Calu3 (cell line): ENCODE results near the gene MYPN. TPM values are rescaled to one million over a fixed set of nuclear protein-coding genes. Genes with fewer than 3 reads are reported as not detected.
A peak's percentile ranks its signal among the peaks of the same experiment; 100 is the strongest.

Source experiments
- BruUV-seq: library from RNA; stranded (reverse); fragments of 400-500 nt; replicated peaks from 2 replicates; lab custom pipeline; 2021; lab: Mats Ljungman, UMichigan
- CTCF ChIA-PET: fragments of 300-600 bp; sonication (Branson Sonifier 250); formaldehyde crosslinking; loops from one replicate; lab custom pipeline; 2022; ENCODE audit warnings: antibody characterized with exemption; lab: Charles Lee
- DNase-seq: peaks from one replicate; pipeline ENCODE4 v3.0.0; 2022
- H3K27ac Mint-ChIP-seq: one replicate; pipeline ENCODE4 v1.8.0; 2022; ENCODE audit warnings: mixed read lengths; ENCODE audit not compliant: unreplicated experiment
- H3K27me3 Mint-ChIP-seq: one replicate; pipeline ENCODE4 v1.8.0; 2022; ENCODE audit warnings: mixed read lengths; ENCODE audit not compliant: unreplicated experiment
- H3K36me3 Mint-ChIP-seq: one replicate; pipeline ENCODE4 v1.8.0; 2022; ENCODE audit warnings: mild to moderate bottlenecking, moderate library complexity, mixed read lengths; ENCODE audit not compliant: insufficient read depth, unreplicated experiment
- H3K4me1 Mint-ChIP-seq: one replicate; pipeline ENCODE4 v1.8.0; 2022; ENCODE audit warnings: mild to moderate bottlenecking, low read depth, mixed read lengths; ENCODE audit not compliant: unreplicated experiment
- H3K4me3 Mint-ChIP-seq: one replicate; pipeline ENCODE4 v1.8.0; 2022; ENCODE audit warnings: mild to moderate bottlenecking, low read depth, moderate library complexity, mixed read lengths; ENCODE audit not compliant: unreplicated experiment
- H3K9me3 Mint-ChIP-seq: one replicate; pipeline ENCODE4 v1.8.0; 2022; ENCODE audit warnings: low read depth, mixed read lengths; ENCODE audit not compliant: unreplicated experiment
- CTCF ChIP-seq: fragments of 200-600 bp; IDR thresholded peaks from one replicate; pipeline ENCODE4 v1.8.0; 2022; ENCODE audit warnings: antibody characterized with exemption; ENCODE audit not compliant: unreplicated experiment
- intact Hi-C: fragments of 100-400 bp; cut with micrococcal nuclease; formaldehyde crosslinking; loops from one replicate; pipeline ENCODE4 v1.10.0; 2022; ENCODE audit not compliant: unreplicated experiment
- total RNA-seq: library from RNA; stranded (reverse); gene quantifications from 2 replicates; pipeline ENCODE4 v1.2.3, GENCODE V29; 2022

MYPN gene
- total RNA-seq, 1 experiment from 2014 or later, result 0.38 TPM

GRCh38 chr10:68151453-68151852 is 42.2 kb downstream of the MYPN start:
- no TSS peak for BruUV-seq
- peak overlapping the region; percentile 77 for H3K27ac Mint-ChIP-seq
- H3K36me3 Mint-ChIP-seq, result peaks cover 8% of the 10 kb centered on the region
- no peak for DNase-seq
- CTCF ChIA-PET, result interaction anchor here (0.6 to 1.3 kb wide), 4 partner anchors 64 to 645 kb away, joined by 3 to 4 read pairs (median 3); no protein-coding TSS in a partner anchor
- no peak overlapping the region for H3K4me3 Mint-ChIP-seq
- no peaks in the 10 kb centered on the region for H3K27me3 Mint-ChIP-seq
- intact Hi-C loops, result loop anchor here (10.0 kb wide), 1 partner anchor 267 kb away; the partner anchor contains the start of gene SIRT1
- no peak for TF ChIP-seq CTCF
- no peaks in the 10 kb centered on the region for H3K9me3 Mint-ChIP-seq
- peaks cover 33% of the 10 kb centered on the region for H3K4me1 Mint-ChIP-seq

DNA sequence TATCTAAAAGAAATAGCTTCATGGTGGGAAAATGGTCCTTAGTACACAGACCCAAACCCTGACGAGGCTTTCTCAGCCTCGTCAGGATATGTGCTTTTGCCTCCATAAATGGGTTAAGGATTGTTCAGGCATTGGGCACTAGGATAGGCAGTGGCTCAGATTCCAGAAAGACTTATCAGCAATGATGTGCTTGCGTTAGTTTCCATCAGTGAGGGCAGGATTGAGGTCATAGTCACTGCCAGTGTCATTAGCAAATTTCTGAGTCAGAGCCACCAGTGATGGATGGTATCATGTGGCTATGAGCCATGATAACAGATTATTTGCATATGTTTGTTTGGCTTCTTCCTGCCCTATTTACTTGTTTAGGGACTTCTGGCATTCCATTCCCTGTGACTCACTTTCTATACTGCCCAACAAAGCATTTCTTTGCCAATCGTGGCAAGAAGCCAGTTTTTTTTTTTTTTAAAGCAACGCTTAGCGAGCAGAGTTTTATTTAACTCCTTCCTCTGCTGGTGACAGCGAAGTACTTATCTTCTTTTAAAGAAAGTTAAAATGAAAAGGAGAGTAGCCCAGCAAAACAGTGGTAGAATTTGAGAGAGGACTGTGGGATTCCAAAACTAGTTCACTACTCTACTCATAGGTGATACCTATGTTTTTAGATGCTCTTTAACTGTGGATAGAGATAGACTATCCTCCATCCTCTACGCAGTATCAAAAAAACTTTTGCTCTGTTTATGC is 44.4 kb downstream of the MYPN start:
- no peaks in the 10 kb centered on the region for H3K9me3 Mint-ChIP-seq
- H3K4me3 Mint-ChIP-seq, result no peak overlapping the region
- peak overlapping the region; percentile 86 for H3K27ac Mint-ChIP-seq
- no TSS peak for BruUV-seq
- CTCF ChIA-PET, result no interaction called here
- H3K4me1 Mint-ChIP-seq, result peaks cover 31% of the 10 kb centered on the region
- H3K36me3 Mint-ChIP-seq, result peaks cover 8% of the 10 kb centered on the region
- TF ChIP-seq CTCF, result no peak
- intact Hi-C loops, result loop anchor here (1.0 to 10.0 kb wide), 2 partner anchors 17 to 269 kb away; partner anchors contain the start of gene SIRT1
- H3K27me3 Mint-ChIP-seq, result no peaks in the 10 kb centered on the region
- DNase-seq, result peak; percentile 77

- CTCF ChIA-PET, result interaction anchor here (1.0 kb wide), 1 partner anchor 82 kb away, joined by 3 read pairs; no protein-coding TSS in a partner anchor
- intact Hi-C loops, result loop anchor here (10.0 kb wide), 1 partner anchor 269 kb away; the partner anchor contains the start of gene SIRT1
- BruUV-seq, result no TSS peak
Measured at GRCh38 chr10:68154211-68154497, 44.9 kb downstream of the MYPN start.

GRCh38 chr10:68155615-68156210 is 46.4 kb downstream of the MYPN start:
- Mint-ChIP-seq H3K9me3 (no peaks in the 10 kb centered on the region), H3K36me3 (peaks cover 8% of the 10 kb centered on the region), H3K4me1 (peaks cover 31% of the 10 kb centered on the region), H3K27ac (no peak overlapping the region), H3K27me3 (no peaks in the 10 kb centered on the region), H3K4me3 (no peak overlapping the region)
- no TSS peak for BruUV-seq
- TF ChIP-seq CTCF, result no peak
- DNase-seq, result no peak
- CTCF ChIA-PET, result interaction anchor here (0.6 to 3.0 kb wide), 3 partner anchors 62 to 72 kb away, joined by 3 to 19 read pairs (median 3); no protein-coding TSS in a partner anchor
- intact Hi-C loops, result loop anchor here (1.0 to 10.0 kb wide), 5 partner anchors 53 to 367 kb away; partner anchors contain the start of gene SIRT1

More at GRCh38 chr10:68154211-68154497, 44.9 kb downstream of the MYPN start:
- H3K4me3 Mint-ChIP-seq, result no peak overlapping the region
- DNase-seq, result no peak
- H3K36me3 Mint-ChIP-seq, result peaks cover 8% of the 10 kb centered on the region
- H3K9me3 Mint-ChIP-seq, result no peaks in the 10 kb centered on the region
- no peak for TF ChIP-seq CTCF
- peaks cover 31% of the 10 kb centered on the region for H3K4me1 Mint-ChIP-seq
- H3K27ac Mint-ChIP-seq, result peak overlapping the region; percentile 86
- no peaks in the 10 kb centered on the region for H3K27me3 Mint-ChIP-seq
